ENCODE results near the gene CAPN14. TPM values are rescaled to one million over a fixed set of nuclear protein-coding genes. Genes with fewer than 3 reads are reported as not detected.

Gene CAPN14
- total RNA-seq, 2 donors from 2014 or later = 0.53 to 0.67 TPM

- H3K9me3 Mint-ChIP-seq = no peaks in the 10 kb centered on the region
- H3K27ac Mint-ChIP-seq = no peak overlapping the region
- ATAC-seq (replicated peaks) = no peak
- H3K4me1 Mint-ChIP-seq = no peaks in the 10 kb centered on the region
- no peaks in the 10 kb centered on the region for H3K27me3 Mint-ChIP-seq
- H3K36me3 Mint-ChIP-seq (ENCODE audit: low read depth) = no peaks in the 10 kb centered on the region
- no peak overlapping the region for H3K4me3 Mint-ChIP-seq
Measured at GRCh38 chr2:31176742-31177141, 40.6 kb downstream of the CAPN14 start.

GRCh38 chr2:31171142-31171541 is 46.2 kb downstream of the CAPN14 start:
- Mint-ChIP-seq H3K4me1 (no peaks in the 10 kb centered on the region), H3K4me3 (no peak overlapping the region), H3K36me3 (ENCODE audit: low read depth) (no peaks in the 10 kb centered on the region), H3K27ac (no peak overlapping the region), H3K9me3 (no peaks in the 10 kb centered on the region), H3K27me3 (no peaks in the 10 kb centered on the region)
- ATAC-seq (replicated peaks) = no peak

- Mint-ChIP-seq H3K4me3 (no peak overlapping the region), H3K36me3 (ENCODE audit: low read depth) (no peaks in the 10 kb centered on the region), H3K27me3 (peaks cover 3% of the 10 kb centered on the region), H3K27ac (no peak overlapping the region), H3K4me1 (no peaks in the 10 kb centered on the region), H3K9me3 (no peaks in the 10 kb centered on the region)
- peak; percentile 69 for ATAC-seq (replicated peaks)
Measured at GRCh38 chr2:31170071-31170698, 47.1 kb downstream of the CAPN14 start.

DNA sequence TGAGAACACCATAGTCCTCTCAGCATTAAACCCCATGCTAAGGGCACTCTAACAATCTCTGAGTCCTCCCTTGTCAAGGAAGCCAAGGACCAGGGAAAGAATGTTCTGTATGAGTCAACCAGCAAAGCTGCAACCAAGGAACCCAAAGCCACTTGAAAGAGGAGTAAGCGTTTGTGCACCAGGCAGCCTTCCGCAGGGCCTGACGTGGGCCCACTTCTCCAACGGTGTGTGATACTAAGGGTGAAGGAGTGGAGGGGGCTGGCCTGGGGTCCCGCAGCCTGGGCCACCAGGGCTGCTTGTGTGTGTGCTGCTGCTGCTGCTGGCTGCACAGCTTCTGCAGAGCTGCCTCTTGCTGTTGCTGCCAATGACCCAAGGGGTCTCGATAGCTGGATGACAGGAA is 49.0 kb downstream of the CAPN14 start:
- Mint-ChIP-seq H3K4me3 (no peak overlapping the region), H3K9me3 (no peaks in the 10 kb centered on the region), H3K27me3 (peaks cover 8% of the 10 kb centered on the region), H3K4me1 (peaks cover 4% of the 10 kb centered on the region), H3K36me3 (ENCODE audit: low read depth) (no peaks in the 10 kb centered on the region), H3K27ac (no peak overlapping the region)
- no peak for ATAC-seq (replicated peaks)

- H3K27ac Mint-ChIP-seq = no peak overlapping the region
- no peaks in the 10 kb centered on the region for H3K9me3 Mint-ChIP-seq
- H3K36me3 Mint-ChIP-seq (ENCODE audit: low read depth) = no peaks in the 10 kb centered on the region
- peaks cover 4% of the 10 kb centered on the region for H3K4me1 Mint-ChIP-seq
- no peak for ATAC-seq (replicated peaks)
- no peak overlapping the region for H3K4me3 Mint-ChIP-seq
- H3K27me3 Mint-ChIP-seq = peaks cover 8% of the 10 kb centered on the region
Measured at GRCh38 chr2:31166925-31167324, 50.4 kb downstream of the CAPN14 start.

GRCh38 chr2:31163011-31163539 is 54.2 kb downstream of the CAPN14 start:
- no peak for ATAC-seq (replicated peaks)

GRCh38 chr2:31161637-31162036 is 55.7 kb downstream of the CAPN14 start:
- ATAC-seq (replicated peaks) = no peak

More at GRCh38 chr2:31163011-31163539, 54.2 kb downstream of the CAPN14 start:
- H3K4me3 Mint-ChIP-seq = no peak overlapping the region
- no peaks in the 10 kb centered on the region for H3K9me3 Mint-ChIP-seq
- H3K4me1 Mint-ChIP-seq = peaks cover 4% of the 10 kb centered on the region
- peaks cover 8% of the 10 kb centered on the region for H3K27me3 Mint-ChIP-seq
- no peak overlapping the region for H3K27ac Mint-ChIP-seq
- no peaks in the 10 kb centered on the region for H3K36me3 Mint-ChIP-seq (ENCODE audit: low read depth)

GRCh38 chr2:31151501-31151900 is 65.8 kb downstream of the CAPN14 start:
- H3K4me3 Mint-ChIP-seq = no peak overlapping the region
- ATAC-seq (replicated peaks) = no peak
- H3K27me3 Mint-ChIP-seq = peaks cover 20% of the 10 kb centered on the region
- H3K9me3 Mint-ChIP-seq = peaks cover 3% of the 10 kb centered on the region
- H3K36me3 Mint-ChIP-seq (ENCODE audit: low read depth) = no peaks in the 10 kb centered on the region
- H3K4me1 Mint-ChIP-seq = no peaks in the 10 kb centered on the region
- no peak overlapping the region for H3K27ac Mint-ChIP-seq

More at GRCh38 chr2:31161637-31162036, 55.7 kb downstream of the CAPN14 start:
- Mint-ChIP-seq H3K4me1 (peaks cover 4% of the 10 kb centered on the region), H3K9me3 (no peaks in the 10 kb centered on the region), H3K27ac (no peak overlapping the region), H3K4me3 (no peak overlapping the region), H3K36me3 (ENCODE audit: low read depth) (no peaks in the 10 kb centered on the region), H3K27me3 (peaks cover 8% of the 10 kb centered on the region)

GRCh38 chr2:31150120-31150670 is 67.1 kb downstream of the CAPN14 start:
- Mint-ChIP-seq H3K4me1 (no peaks in the 10 kb centered on the region), H3K27ac (no peak overlapping the region), H3K36me3 (ENCODE audit: low read depth) (no peaks in the 10 kb centered on the region), H3K4me3 (no peak overlapping the region), H3K9me3 (peaks cover 3% of the 10 kb centered on the region), H3K27me3 (peaks cover 22% of the 10 kb centered on the region)
- ATAC-seq (replicated peaks) = no peak

DNA sequence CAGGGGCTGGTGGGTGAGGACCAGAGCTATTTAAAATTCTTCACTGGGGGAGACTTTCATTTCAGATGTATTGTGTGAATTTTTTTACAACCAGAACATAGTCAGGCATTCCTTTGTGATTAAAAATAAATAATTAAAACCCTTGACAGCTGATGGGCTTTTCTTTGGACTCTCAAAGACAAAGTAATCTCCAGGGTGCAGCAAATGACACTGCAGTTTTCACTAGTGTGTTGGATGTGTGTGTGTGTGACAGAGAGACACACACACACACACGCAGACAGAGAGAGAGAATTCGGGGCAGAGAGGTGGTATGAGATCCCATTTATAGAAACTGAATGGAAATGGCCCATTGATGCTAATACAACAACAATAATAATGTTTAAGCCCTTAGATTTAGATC is 68.8 kb downstream of the CAPN14 start:
- Mint-ChIP-seq H3K27ac (no peak overlapping the region), H3K4me1 (no peaks in the 10 kb centered on the region), H3K9me3 (no peaks in the 10 kb centered on the region), H3K27me3 (peaks cover 18% of the 10 kb centered on the region), H3K36me3 (ENCODE audit: low read depth) (no peaks in the 10 kb centered on the region), H3K4me3 (no peak overlapping the region)
- ATAC-seq (replicated peaks) = no peak

DNA sequence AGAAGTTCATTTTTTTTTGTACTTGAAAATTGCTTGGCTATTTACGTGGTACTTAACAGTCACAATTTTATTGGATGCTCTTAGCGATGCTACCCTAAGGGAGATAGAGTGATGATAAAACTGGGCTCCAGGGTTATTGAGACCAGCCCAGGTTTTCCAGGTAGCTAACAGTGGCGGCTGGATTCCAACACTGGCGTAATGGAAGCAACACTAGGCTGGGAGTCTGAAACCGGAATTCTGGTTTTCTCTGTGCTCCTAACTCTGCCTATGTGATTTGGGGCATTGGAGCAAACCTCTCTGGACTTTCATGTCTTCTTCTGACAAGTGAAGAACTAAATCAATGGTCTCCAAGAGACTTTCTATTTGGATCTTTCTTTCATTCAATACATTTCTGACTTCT is 69.7 kb downstream of the CAPN14 start:
- ATAC-seq (replicated peaks) = no peak
- Mint-ChIP-seq H3K27ac (no peak overlapping the region), H3K9me3 (no peaks in the 10 kb centered on the region), H3K4me1 (no peaks in the 10 kb centered on the region), H3K4me3 (no peak overlapping the region), H3K36me3 (ENCODE audit: low read depth) (no peaks in the 10 kb centered on the region), H3K27me3 (peaks cover 18% of the 10 kb centered on the region)

DNA sequence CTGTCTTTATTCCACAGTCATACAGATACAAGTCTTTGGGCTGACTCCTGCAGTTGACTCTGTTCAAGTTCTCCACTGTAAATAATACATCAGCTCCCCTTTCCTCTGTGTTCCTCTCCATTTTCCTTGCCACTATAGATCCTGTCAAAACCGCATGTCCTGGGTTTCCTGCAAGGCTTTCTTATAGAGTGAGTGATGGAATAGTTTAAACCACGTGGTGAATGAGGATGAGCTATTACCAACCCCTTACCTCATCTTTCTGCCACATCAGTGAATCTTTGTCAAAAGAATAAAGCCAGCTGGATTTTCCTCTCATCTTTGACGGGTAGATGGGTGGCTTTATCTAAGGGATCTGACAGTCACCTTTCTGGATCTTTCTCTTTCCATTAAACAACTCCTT is 75.2 kb downstream of the CAPN14 start:
- Mint-ChIP-seq H3K27me3 (peaks cover 12% of the 10 kb centered on the region), H3K27ac (no peak overlapping the region), H3K4me1 (peaks cover 1% of the 10 kb centered on the region), H3K9me3 (no peaks in the 10 kb centered on the region), H3K4me3 (no peak overlapping the region), H3K36me3 (ENCODE audit: low read depth) (no peaks in the 10 kb centered on the region)
- ATAC-seq (replicated peaks) = no peak

DNA sequence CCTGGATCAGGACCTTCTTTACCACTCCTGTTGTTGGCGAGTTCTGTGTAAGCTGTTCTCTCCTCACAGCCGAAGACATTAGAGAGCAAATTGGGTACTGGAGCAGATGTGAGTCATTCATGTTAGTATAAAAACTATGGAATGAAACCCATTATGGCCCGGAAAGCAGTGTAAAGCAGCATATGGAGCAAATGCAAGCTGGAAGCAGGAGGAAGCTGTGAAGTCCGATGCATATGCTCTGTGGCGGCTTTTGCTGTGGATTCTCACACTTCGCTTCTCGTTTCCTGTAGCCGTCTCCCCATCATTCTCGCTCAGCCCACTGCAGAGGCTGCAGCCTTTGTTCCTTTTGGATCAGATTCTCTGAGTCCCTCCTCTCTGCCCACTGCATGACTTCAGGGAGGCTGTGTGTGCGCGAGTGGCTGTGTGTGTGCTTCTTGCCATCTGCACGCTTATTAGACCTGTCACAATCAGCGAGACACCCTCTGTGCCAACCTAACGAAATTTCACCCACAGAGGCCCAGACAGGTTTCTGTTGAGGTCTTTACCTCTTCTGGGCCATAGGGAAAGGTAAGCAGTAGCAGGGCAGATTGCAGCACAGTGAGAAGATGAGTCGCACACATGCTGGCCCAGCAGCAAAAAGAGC is 75.8 kb downstream of the CAPN14 start:
- no peak for ATAC-seq (replicated peaks)

DNA sequence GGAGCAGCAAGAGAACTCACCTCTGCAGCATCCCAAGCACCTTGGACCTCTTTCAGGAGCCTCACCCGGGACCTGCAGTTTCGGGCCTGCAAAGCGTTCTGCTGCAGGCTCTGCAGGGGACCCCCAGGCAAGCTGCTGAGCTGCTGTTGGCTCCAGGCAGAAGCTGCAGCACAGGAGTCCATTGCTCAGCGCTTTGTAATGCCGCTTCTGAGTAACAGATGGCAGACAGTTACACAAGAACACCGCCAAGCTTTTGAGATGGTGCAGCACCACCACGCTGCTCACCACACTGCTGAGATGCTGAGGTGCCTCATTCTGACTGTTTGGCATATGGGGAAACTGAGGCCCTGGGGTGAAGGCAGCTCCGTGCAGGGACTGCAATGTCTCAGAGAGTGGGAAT is 77.2 kb downstream of the CAPN14 start:
- peaks cover 29% of the 10 kb centered on the region for H3K27me3 Mint-ChIP-seq

More for the DNA sequence above, 75.8 kb downstream of the CAPN14 start:
- Mint-ChIP-seq H3K36me3 (ENCODE audit: low read depth) (no peaks in the 10 kb centered on the region), H3K4me3 (no peak overlapping the region), H3K4me1 (peaks cover 6% of the 10 kb centered on the region), H3K9me3 (no peaks in the 10 kb centered on the region), H3K27ac (no peak overlapping the region), H3K27me3 (peaks cover 17% of the 10 kb centered on the region)

DNA sequence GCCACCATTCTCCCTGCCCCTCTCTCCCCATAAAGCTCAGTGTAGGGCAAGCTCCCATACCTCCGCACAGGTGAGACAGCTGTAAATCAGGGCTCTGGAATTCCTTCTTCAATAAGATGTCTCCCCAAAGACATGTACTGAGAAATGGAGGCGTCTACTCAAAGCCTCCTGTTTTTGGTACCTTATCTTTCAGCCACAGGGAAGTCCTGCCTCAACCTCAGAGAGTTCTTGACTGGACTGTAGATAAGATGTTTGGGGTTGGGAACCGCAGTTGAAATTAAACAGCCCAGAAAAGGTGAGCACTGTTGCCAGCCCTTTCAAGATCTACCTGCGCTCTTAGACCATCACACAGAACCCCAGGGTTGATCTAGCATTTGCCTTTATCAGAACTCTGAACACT is 77.6 kb downstream of the CAPN14 start:
- H3K4me1 Mint-ChIP-seq = peaks cover 7% of the 10 kb centered on the region
- H3K27me3 Mint-ChIP-seq = peaks cover 34% of the 10 kb centered on the region
- no peak overlapping the region for H3K4me3 Mint-ChIP-seq
- no peak overlapping the region for H3K27ac Mint-ChIP-seq
- ATAC-seq (replicated peaks) = no peak
- H3K36me3 Mint-ChIP-seq (ENCODE audit: low read depth) = no peaks in the 10 kb centered on the region
- H3K9me3 Mint-ChIP-seq = no peaks in the 10 kb centered on the region

More for the DNA sequence above, 77.2 kb downstream of the CAPN14 start:
- no peaks in the 10 kb centered on the region for H3K36me3 Mint-ChIP-seq (ENCODE audit: low read depth)
- no peak for ATAC-seq (replicated peaks)
- no peak overlapping the region for H3K4me3 Mint-ChIP-seq
- H3K9me3 Mint-ChIP-seq = no peaks in the 10 kb centered on the region
- H3K4me1 Mint-ChIP-seq = peaks cover 7% of the 10 kb centered on the region
- H3K27ac Mint-ChIP-seq = no peak overlapping the region
